AG09319 (cell line): ENCODE measurements around the gene FAM174C.

Experiments
- DNase-seq: peaks from one replicate; pipeline ENCODE4 v3.0.0-alpha.2; 2010; ENCODE audit warnings: low read depth; ENCODE audit errors: extremely low read depth
- CTCF ChIP-seq: IDR thresholded peaks from 2 replicates; pipeline ENCODE4 v1.5.1; 2011; ENCODE audit warnings: low read depth, mild to moderate bottlenecking, inconsistent platforms, low read length, moderate library complexity

FAM174C gene

GRCh38 chr19:1290703-1291651 lies 15.6 kb downstream of the FAM174C start:
- TF ChIP-seq CTCF = no peak
- DNase-seq = no peak

GRCh38 chr19:1291761-1292418 lies 16.6 kb downstream of the FAM174C start:
- TF ChIP-seq CTCF = no peak
- no peak for DNase-seq

GRCh38 chr19:1292419-1293151 lies 17.3 kb downstream of the FAM174C start:
- TF ChIP-seq CTCF = no peak
- DNase-seq = no peak

DNA sequence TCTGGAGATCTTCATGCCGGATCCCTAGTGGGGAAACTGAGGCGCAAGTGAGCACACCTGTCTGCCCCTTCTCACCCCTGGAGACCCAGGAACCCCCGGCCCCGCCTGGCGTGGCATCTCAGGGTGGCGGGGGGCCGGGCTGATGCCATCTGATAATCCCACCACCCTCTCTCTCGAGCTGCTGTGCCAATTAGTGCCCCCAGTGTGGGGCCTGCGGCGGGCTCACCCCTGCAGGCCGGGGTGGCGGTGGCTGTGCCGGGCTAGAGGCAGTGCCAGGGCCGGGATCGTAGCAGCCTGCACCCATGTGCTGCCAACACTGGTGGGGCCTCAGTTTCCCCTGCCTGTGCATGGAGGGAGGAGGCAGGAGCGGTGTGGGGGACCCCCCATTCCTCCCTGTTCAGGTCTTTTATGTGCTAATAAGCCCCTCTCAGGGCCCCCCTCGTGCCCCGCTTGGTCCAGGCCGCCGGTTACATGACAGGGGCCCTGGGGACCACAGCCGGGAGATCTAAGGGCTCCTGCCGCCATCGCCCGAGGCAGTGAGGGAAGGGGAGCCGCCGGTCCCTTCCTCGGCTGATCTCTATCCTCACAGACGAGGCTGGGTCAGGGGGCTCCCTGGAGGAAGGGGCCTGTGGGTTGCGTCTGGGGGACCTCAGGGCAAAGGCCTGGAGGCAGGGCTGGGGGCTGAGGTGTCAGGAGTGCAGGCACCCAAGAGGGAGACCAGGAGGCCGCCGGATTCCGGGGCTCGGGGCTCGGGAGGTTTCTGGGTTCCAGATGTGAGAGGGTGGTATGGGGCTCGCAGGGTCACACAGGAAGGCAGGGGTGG lies 18.7 kb downstream of the FAM174C start:
- no peak for TF ChIP-seq CTCF
- DNase-seq = no peak

DNA sequence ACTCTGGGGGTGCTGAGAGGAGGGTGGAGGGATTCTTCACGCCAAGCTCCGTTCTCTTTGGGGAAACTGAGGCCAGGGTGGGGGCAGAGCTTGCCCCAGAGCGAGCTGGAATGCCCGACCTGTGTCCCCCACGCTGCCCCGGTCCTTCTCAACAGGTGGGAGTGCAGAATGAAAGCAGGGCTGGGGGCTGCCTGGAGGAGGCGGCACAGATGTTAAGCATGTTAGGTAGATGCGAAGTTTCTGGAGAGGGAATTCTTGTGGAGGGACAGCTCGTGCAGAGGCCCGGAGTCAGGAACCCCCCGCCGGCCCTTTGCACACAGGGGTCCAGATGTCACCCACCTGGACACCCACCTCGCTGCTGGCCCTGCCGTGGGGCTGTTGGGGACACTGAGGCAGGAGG lies 19.4 kb downstream of the FAM174C start:
- DNase-seq = no peak
- no peak for TF ChIP-seq CTCF

- no peak for DNase-seq
- TF ChIP-seq CTCF = no peak
Measured at GRCh38 chr19:1295169-1296012, 20.1 kb downstream of the FAM174C start.
